Esophagus muscularis mucosa (tissue), 4 donors: Measurements from ENCODE around the gene AZU1.

Source experiments
- CTCF ChIP-seq, 3 experiments: fragments of 200-600 bp in 2 of 3; fragments of 450-650 bp in 1 of 3; sonication (generic) in 2 of 3; IDR thresholded peaks; one replicate each; pipeline ENCODE4 v1.5.1; 2017 to 2019; ENCODE audit warnings: antibody characterized with exemption in 3 of 3, mild to moderate bottlenecking in 2 of 3, moderate library complexity in 1 of 3
- EP300 ChIP-seq: sonication (generic); formaldehyde crosslinking; IDR thresholded peaks from one replicate; pipeline ENCODE4 v1.6.1; 2017; ENCODE audit warnings: antibody characterized with exemption
- POLR2A ChIP-seq: fragments of 450-650 bp; IDR thresholded peaks from one replicate; pipeline ENCODE4 v1.6.1; 2017; ENCODE audit warnings: antibody characterized with exemption, moderate library complexity, mild to moderate bottlenecking, low read depth

GRCh38 chr19:867855-868457 lies 40.3 kb downstream of the AZU1 start:
- TF ChIP-seq CTCF (IDR thresholded peaks at IDR 0.05) (no peak), EP300 (no peak), POLR2A (no peak)
